ENCODE data around the gene PGAP6.
"Not testable (repeated sequence)": the region's sequence is repeated elsewhere in the genome, so short reads cannot be mapped to it uniquely, and the experiment has no call there.

PGAP6 gene, protein sequence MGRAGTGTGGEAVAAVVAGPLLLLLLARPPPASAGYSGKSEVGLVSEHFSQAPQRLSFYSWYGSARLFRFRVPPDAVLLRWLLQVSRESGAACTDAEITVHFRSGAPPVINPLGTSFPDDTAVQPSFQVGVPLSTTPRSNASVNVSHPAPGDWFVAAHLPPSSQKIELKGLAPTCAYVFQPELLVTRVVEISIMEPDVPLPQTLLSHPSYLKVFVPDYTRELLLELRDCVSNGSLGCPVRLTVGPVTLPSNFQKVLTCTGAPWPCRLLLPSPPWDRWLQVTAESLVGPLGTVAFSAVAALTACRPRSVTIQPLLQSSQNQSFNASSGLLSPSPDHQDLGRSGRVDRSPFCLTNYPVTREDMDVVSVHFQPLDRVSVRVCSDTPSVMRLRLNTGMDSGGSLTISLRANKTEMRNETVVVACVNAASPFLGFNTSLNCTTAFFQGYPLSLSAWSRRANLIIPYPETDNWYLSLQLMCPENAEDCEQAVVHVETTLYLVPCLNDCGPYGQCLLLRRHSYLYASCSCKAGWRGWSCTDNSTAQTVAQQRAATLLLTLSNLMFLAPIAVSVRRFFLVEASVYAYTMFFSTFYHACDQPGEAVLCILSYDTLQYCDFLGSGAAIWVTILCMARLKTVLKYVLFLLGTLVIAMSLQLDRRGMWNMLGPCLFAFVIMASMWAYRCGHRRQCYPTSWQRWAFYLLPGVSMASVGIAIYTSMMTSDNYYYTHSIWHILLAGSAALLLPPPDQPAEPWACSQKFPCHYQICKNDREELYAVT

DNA sequence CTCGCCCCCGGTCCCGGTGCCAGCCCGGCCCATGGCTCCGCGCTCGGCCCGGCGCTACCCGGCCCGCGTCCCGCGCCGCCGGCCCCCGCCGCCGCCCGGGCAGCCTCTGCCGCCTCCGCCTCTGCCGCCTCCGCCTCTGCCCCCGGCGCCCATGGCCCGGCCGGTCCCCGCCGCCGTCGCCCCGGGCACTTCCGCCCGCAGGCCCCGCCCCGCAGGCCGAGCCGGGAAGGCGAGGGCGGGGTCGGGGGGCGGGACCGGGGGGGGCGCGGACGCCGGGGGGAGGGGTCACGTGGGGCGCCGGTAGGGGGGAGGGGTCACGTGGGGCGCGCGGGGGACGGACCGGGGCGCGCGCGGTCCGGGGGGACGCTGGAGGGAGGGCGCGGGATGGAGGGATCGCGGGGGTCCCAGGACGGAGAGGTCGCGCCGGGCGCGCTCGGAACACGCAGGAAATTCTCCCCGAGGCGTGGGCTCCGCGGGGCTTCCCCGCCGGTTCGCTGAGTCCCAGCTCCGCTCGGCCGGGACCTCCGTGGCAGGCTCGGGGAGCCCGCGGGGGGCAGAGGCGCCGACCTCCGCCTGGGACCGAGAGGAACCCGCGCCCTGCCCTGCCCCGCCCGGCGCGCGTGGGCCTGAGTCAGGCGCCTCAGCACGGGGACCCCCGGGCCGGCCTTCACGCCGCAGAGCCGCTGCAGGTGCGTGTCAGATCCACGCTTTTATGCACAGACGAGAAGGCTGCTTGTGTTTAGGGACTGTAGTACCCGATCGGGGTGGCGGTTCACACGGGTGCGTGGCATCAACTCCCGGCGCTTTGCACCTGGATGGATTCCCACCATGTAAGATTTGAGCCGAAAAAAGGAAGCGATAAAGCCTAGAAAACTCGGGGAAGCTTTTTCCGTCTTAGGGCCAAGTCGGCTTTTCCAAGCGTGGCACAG lies at the start of gene PGAP6:
Gene PGAP6, minus strand, starts transcription at position 190 of the 929 bp plus-strand sequence. Its CDS starts 157 bp downstream, at position 33.
- DNase-seq (ENCODE audit: low spot score) = peak; percentile 77

DNA sequence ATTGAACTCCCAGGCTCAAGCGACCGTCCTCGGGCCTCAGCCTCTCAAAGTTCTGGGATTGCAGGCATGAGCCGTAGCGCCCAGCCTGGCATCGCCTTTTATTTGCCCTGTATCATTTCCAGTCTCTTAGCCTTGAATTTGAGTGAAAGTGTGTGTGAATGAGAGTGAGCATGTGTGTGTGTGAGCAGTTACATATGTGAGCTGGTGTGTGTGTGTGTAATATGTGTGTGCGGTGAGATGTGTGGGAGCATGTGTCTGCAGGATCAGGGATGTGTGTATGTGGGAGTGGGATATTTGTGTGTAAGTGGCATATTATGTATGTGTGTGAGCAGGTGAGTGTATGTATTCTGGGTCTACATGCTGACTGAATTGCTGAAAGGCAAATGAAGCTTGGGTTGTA lies 49.1 kb upstream of the PGAP6 start:
- DNase-seq (ENCODE audit: low spot score) = no peak

DNA sequence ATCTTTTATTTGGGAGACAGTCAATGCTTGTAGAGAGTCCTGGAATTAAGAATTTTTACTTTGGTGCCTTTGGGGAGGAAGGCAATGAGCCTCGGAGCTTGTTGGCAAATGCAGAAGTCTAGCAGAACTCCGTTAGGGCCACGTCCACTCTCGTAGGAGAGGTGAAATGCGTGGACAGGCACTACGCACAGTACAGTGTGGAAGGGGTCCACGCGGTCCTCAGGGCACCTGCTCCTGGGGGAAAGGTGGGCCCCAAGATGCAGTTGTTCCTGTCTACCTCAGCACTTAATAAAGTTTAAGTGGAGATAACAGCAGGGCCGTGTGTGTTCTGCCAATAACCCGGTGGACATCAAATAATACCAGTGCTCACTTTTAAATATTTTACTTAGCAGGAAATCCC lies 45.5 kb upstream of the PGAP6 start:
- DNase-seq (ENCODE audit: low spot score) = no peak

DNA sequence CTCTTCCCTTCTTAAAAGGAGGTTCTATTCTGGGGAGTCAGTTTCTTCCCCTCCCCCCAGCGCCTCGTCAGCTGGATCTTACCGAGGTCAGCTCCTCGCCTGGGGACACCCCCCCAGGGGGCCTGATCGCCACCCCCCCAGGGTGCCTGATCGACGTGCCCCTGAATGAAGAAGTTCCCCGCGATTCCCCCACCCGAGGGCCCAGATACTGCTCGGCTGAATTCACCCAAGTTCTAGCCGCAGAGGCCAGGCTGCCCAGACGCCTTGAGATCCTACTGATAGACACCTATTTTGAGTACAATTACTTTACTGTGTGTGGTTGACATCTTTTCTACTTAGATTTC lies 45.1 kb upstream of the PGAP6 start:
- DNase-seq (ENCODE audit: low spot score) = no peak

DNA sequence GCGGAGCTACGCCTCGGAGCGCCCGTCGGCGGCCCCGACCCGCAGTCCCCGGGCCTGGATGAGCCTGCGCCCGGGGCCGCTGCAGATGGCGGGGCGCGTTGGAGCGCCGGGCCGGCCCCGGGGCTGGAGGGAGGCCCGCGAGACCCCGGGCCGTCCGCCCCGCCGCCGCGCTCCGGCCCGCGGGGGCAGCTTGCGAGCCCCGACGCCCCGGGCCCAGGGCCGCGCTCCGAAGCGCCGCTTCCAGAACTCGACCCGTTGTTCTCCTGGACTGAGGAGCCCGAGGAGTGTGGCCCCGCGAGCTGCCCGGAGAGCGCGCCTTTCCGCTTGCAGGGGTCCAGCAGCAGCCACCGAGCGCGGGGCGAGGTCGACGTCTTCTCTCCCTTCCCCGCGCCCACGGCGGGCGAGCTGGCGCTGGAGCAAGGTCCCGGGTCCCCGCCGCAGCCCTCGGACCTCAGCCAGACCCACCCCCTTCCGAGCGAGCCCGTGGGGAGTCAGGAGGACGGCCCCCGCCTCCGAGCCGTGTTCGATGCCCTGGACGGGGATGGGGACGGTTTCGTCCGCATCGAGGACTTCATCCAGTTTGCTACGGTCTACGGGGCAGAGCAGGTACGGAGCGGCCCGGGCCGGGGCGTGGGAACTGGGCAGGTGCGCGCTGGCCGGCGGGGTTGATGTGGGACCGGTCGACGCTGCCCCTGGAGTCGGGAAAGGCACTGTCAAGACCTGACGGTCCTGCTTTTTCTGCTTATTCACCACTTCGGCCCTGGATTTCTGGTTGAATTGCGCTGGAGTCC lies 44.5 kb upstream of the PGAP6 start:
- no peak for DNase-seq (ENCODE audit: low spot score)

DNA sequence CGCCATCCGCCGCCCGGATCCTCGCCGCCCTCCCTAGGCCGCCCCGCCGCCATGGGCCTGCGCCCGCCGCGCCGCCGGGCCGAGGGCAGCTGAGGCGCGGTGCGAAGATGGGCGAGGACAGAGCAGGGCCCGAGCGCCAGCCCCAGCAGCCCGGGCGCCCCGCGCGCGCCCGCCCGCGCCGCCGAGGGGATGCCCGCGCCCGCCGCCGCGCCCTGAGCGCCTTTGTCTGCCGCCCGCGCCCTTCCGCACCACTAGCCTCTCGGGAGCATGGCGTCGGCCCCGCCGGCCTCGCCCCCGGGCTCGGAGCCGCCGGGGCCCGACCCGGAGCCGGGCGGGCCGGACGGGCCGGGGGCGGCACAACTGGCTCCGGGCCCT lies 43.9 kb upstream of the PGAP6 start:
- no peak for DNase-seq (ENCODE audit: low spot score)

DNA sequence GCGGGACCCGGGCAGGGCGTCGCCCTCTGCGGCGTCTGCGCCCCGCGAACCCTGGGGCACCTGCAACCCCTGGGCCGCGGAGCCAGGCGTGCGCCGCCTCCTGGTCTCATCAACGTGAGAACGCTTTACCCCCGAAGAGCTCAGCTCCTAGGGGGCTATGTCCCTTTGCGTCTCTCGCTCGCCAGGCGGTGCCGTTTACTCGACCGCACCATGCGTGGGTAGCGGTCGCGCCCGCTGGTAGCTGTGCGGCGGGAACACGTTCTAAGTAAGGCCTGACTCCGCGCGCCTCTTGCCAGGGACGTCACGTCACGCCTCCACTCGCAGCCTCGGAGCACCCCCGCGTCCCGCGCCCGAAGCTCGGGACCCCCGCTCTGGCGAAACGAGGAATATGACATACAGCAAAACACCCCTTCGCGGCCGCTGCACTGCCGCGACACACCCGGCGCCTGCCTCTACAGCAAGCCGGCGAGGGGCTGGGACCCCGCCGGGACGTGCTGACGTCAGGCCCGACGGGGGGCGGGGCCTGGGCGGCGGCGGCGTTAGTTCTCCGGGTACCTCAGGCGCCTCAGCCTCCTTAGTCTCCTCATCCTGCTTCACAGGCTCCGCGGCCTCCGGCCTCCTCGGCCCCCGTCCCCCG lies 43.4 kb upstream of the PGAP6 start, which contains the start of gene RAB11FIP3:
Gene RAB11FIP3, plus strand, starts transcription at position 568 of the 637 bp plus-strand sequence. CDS start 358 bp downstream, outside the sequence.
- DNase-seq (ENCODE audit: low spot score) = peak; percentile 86

DNA sequence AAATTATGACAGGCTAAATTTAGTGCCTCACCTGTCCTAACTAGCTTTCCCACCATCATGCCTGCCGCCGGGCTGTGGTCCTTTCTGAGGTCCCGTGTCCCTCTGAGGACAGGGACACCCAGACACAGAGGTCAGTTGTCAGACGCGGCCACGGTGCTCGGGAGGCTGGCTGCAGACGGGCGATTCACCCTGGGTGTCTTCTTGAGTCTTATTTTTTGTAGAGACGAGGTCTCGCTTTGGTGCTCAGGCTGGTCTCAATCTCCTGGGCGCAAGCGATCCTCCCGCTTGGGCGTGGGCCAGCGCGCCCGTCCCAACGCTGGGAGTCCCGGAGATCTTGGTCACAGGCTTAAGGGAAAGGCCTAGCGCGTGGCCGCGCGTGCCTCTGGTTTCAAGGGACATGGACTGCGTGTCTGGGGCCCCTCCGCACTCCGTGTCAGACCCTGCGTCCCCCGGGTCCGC lies 42.9 kb upstream of the PGAP6 start:
- no peak for DNase-seq (ENCODE audit: low spot score)

DNA sequence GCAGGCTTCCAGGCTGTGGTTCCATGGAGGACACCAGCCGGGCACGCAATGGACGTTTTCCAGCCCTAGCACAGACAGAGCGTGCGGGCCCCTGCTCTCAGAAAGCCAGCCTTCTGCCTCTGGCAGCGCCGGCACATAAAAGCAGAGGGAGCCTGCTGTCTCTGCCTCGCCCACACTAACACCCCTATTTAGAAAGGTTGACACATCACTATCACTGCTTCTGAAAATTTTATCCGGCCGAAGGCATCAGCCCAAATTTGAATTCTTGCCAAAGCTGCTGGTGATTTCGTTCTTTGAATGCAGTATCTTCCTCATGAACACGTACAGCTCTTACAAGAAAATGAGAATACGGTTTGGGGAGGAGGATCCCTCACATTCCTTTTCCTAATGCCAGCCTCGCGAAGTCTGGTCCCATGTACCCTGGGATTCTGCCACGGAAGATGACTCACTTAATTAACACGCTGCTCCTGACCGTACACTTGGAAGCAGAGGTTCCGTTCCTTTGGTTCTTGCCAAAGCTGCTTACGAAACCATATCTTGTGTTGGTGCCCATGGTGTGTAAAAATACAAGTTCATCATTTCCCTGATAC lies 42.4 kb upstream of the PGAP6 start:
- DNase-seq (ENCODE audit: low spot score) = peak; percentile 56

DNA sequence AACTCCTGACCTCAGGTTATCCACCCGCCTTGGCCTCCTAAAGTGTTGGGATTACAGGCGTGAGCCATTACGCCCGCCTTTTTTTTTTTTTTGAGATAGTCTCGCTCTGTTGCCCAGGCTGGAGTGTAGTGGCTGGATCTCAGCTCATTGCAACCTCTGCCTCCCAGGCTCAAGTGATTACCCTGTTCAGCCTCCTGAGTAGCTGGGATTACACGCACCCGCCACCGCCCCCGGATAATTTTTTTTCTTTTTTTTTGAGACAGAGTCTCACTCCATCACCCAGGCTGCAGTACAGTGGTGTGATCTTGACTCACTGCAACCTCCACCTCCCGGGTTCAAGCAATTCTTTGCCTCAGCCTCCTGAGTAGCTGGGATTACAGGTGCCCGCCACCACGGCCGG lies 40.4 kb upstream of the PGAP6 start:
- not testable (repeated sequence) for DNase-seq (ENCODE audit: low spot score)

DNA sequence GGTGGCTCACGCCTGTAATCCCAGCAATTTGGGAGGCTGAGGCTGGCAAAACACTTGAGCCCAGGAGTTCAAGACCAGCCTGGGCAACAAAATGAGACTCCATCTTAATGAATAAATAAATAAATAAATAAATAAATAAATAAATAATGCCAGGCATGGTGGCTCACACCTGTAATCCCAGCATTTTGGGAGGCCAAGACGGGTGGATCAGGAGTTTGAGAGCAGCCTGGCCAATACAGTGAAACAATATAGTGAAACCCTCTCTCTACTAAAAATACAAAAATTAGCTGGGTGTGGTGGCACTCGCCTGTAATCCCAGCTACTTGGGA lies 33.4 kb upstream of the PGAP6 start:
- DNase-seq (ENCODE audit: low spot score) = not testable (repeated sequence)

DNA sequence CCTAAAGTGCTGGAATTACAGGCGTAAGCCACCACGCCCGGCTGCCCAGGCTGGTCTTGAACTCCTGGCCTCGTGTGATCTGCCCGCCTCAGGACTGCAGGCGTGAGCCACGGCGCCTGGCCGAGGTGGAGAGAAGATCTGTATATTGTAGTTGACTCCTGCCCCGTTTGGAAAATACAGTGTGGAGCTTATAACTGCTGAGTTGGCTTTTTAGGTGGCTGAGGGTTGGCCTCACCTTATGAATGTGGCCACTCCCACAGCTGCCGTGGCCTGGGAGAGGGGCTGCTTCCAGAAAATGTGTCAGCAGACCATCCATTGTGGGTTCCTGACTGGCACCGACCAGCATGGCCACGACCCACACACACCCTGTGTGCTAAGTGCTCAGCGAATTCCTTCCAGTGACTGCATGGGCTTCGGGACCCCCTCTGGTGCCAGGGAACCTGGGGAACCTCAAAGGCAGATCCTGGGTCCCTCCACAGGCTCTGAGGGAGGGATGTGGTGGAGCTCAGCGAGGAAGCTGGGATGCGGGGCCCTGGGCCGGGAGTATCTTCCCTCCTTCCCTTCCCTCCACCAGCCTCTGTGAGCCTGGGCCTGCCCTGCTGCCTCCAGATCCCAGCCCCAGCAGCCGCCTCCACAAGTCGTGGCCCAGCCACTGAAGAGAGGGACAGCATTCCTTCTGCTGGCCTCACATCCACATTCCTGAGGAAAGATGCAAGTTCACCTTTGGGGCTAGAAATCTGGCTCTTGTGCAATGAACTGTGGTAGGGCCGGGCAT lies 32.8 kb upstream of the PGAP6 start:
- no peak for DNase-seq (ENCODE audit: low spot score)

DNA sequence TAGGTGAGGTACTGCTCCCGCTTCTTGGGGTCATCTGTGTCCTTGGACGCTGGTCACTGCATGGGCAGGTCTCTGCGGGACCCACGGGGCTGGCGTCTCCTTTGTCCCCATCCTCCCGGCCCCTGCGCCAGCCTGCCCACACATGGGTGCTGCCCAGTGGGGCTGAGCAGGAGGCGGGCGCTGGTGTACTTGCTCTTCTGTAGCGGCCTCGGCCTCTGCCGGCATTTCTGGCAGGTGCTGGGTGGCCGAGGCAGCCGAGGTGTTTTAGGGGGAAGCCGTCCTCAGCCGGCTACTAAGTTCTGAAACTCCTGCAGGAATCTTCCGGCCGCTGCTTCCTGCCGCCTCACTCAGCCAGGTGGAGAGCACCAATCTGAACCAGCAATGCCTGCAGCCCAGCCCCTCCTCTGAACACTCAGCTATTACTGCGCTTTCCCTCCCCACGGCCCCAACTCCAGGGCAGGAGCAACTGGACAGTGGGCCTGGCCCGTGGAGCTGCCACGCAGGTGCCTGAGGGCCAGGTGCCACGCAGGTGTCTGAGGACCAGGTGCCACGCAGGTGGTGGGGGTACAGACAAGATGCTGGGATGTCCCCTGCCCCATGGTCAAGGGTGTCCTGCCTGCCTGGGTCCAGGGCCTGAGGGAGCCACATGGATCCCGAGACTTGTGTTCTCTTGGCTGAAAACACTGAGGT lies 29.9 kb upstream of the PGAP6 start:
- DNase-seq (ENCODE audit: low spot score) = no peak

DNA sequence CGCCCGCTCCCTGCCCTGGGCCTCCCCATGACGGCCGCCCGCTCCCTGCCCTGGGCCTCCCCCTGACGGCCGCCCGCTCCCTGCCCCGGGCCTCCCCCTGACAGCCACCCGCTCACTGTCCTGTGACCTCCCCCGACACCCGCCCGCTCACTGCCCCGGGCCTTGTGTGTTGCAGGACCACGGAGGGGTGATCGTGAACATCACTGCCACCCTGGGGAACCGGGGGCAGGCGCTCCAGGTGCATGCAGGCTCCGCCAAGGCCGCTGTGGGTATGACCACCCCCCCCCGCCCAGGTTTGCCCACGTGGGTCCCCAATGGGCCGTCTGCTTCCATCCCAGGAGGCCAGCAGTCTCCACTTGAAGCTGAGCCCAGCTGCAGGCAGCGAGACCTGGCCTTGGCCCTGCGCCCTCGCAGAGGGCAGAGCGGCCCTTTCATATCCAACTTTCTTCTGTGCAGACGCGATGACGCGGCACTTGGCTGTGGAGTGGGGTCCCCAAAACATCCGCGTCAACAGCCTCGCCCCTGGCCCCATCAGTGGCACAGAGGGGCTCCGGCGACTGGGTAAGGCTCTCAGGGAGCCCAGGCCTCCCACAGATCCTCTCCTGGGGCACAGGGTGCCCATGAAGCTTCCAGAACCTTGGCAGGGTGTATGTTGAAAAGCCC lies 28.9 kb upstream of the PGAP6 start:
- DNase-seq (ENCODE audit: low spot score) = no peak

DNA sequence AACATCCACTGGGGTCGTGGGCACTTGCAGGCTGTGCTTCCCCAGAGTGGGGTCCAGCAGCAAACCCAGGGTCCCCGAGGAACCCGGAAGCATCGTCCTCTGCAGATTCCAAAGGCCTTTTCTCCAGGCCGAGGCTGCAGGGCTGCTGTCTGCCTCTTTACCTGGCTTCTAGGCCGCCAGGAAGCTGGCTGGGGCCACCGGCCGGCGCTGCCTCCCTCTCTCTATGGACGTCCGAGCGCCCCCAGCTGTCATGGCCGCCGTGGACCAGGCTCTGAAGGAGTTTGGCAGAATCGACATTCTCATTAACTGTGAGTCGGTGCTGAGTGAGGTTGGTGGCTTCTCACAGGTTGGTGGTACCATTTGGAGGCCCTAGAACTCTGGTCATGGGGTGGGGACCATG lies 25.5 kb upstream of the PGAP6 start:
- DNase-seq (ENCODE audit: low spot score) = no peak

DNA sequence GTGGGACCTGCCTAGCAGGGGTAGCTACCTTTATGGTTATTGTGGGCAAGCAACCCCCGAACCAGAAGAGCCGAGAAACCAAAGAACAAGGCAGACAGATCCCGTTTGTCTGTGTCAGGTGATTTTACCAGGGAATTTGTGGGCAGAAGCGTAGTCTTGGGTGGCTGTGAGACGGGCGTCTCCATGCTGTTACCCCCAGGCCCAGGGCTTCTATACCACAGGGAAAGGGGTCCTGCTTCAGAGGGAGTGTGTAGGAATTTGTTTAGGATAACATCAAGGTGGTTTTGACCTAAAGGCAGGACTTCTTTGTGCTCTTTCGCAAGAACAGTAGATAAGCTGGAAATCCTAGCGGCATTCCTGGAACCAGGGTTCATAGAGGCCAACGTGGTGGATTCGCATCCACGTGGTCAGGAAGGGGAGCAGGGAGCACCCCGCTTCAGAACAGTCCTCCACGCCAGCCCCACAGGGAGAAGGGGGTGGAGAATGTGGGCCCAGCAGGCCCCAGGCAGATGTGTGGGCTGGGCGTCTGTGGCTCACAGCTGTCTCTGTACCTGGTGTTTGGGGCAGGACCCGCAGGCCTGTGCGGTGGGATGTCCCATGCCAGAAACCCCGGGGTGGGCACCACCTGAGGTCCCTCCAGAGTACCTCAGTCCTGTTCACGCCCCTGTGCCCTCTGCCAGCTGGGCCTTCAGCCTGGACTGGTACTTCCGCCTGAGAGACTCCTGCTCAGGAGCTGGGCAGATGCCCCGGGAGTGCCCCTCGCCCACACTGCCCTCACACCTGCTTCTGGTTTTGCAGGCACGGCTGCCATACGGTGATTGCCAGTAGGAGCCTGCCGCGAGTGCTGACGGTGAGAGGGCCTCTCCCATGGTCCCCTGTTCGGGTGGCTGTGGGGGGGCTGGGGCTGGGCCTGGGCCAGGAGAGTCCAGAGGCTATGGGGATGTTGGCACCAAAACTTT lies 24.0 kb upstream of the PGAP6 start:
- no peak for DNase-seq (ENCODE audit: low spot score)

DNA sequence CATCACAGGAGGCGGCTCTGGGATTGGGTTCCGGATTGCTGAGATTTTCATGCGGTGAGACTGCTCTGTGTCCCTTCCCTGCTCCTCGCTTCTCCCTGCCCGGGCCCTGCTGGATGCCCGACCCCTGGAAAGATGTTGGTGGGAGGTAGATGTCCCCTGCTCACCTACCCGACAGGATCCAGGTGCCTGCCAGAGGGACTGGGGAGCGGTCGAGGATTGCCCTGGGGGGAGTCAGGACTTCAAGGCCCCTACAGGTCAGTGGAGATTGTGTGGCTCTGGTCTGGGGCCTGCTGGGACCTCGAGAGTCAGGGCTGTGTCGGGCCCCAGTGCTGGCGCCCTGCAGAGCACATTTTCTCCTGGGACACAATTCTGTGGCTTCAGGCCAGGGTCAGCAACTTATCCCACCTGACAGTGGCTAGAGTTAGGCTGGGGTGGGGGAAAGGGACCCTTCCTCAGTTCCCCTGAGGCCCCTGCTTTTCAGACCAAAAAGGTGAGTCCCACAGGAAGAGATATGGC lies 23.3 kb upstream of the PGAP6 start:
- DNase-seq (ENCODE audit: low spot score) = no peak

Measured in globus pallidus (tissue), 1 donor.